HepG2 (cell line): Measurements from ENCODE around the gene MRPL20. TPM values are rescaled to one million over a fixed set of nuclear protein-coding genes. Genes with fewer than 3 reads are reported as not detected.

ENCODE experiments used
- BATF2 ChIP-seq: sonication (generic); formaldehyde crosslinking; IDR thresholded peaks from 2 replicates; pipeline ENCODE4 v1.8.0; 2022; ENCODE audit warnings: mild to moderate bottlenecking, missing genetic modification reagents, moderate library complexity
- CREBL2 ChIP-seq: sonication (generic); formaldehyde crosslinking; IDR thresholded peaks from 2 replicates; pipeline ENCODE4 v1.8.1; 2023; ENCODE audit warnings: missing genetic modification reagents, mild to moderate bottlenecking, borderline replicate concordance
- IRF9 ChIP-seq: sonication (generic); formaldehyde crosslinking; IDR thresholded peaks from 2 replicates; pipeline ENCODE4 v1.8.0; 2022; ENCODE audit warnings: missing genetic modification reagents, mild to moderate bottlenecking, borderline replicate concordance
- KDM2A ChIP-seq: sonication (generic); formaldehyde crosslinking; IDR thresholded peaks from 2 replicates; pipeline ENCODE4 v1.4.0; 2020; ENCODE audit warnings: low read depth, missing genetic modification reagents, borderline replicate concordance
- KDM6A ChIP-seq: IDR thresholded peaks from 2 replicates; pipeline ENCODE4 v1.6.1; 2016; ENCODE audit warnings: low read depth
- MED1 ChIP-seq: sonication (generic); formaldehyde crosslinking; IDR thresholded peaks from 2 replicates; pipeline ENCODE4 v1.4.0; 2020; ENCODE audit warnings: missing genetic modification reagents
- MEIS2 ChIP-seq: sonication (generic); formaldehyde crosslinking; IDR thresholded peaks from 2 replicates; pipeline ENCODE4 v1.9.0; 2021; ENCODE audit warnings: mild to moderate bottlenecking, missing genetic modification reagents
- NR2F2 ChIP-seq: IDR thresholded peaks from 2 replicates; pipeline ENCODE4 v1.6.1; 2012; ENCODE audit warnings: low read depth, inconsistent platforms, borderline replicate concordance
- ONECUT2 ChIP-seq: sonication (generic); formaldehyde crosslinking; IDR thresholded peaks from 2 replicates; pipeline ENCODE4 v1.4.0; 2020; ENCODE audit warnings: missing genetic modification reagents
- RAD51 ChIP-seq: fragments of 450-650 bp; IDR thresholded peaks from 2 replicates; pipeline ENCODE4 v1.6.1; 2016; ENCODE audit warnings: borderline replicate concordance
- RBM39 ChIP-seq: fragments of 200-400 bp; formaldehyde crosslinking; IDR thresholded peaks from one replicate; pipeline ENCODE4 v1.6.1; 2018; ENCODE audit warnings: antibody characterized with exemption, mild to moderate bottlenecking, low read depth, low read length; ENCODE audit not compliant: poor library complexity, severe bottlenecking
- SOX5 ChIP-seq: IDR thresholded peaks from 2 replicates; pipeline ENCODE4 v1.6.1; 2016; ENCODE audit warnings: borderline replicate concordance
- TCF7 ChIP-seq: sonication (generic); IDR thresholded peaks from 2 replicates; pipeline ENCODE4 v1.6.1; 2016; ENCODE audit warnings: antibody characterized with exemption, low read depth
- ZBTB14 ChIP-seq: sonication (generic); formaldehyde crosslinking; IDR thresholded peaks from 2 replicates; pipeline ENCODE4 v1.4.0; 2020; ENCODE audit warnings: missing genetic modification reagents
- ZFP41 ChIP-seq: sonication (generic); formaldehyde crosslinking; IDR thresholded peaks from 2 replicates; pipeline ENCODE4 v1.4.0; 2020; ENCODE audit warnings: mild to moderate bottlenecking, missing genetic modification reagents, borderline replicate concordance
- ZGPAT ChIP-seq: IDR thresholded peaks from 2 replicates; pipeline ENCODE4 v1.6.1; 2016; ENCODE audit warnings: mild to moderate bottlenecking
- ZKSCAN1 ChIP-seq: fragments of 150-350 bp; IDR thresholded peaks from 2 replicates; pipeline ENCODE4 v1.6.1; 2014; ENCODE audit warnings: low read length
- ZNF235 ChIP-seq: sonication (generic); formaldehyde crosslinking; IDR thresholded peaks from 2 replicates; pipeline ENCODE4 v1.8.1; 2023; ENCODE audit warnings: mild to moderate bottlenecking, missing genetic modification reagents, borderline replicate concordance
- ZNF543 ChIP-seq: sonication (generic); formaldehyde crosslinking; IDR thresholded peaks from 2 replicates; pipeline ENCODE4 v1.4.0; 2020; ENCODE audit warnings: mild to moderate bottlenecking, missing genetic modification reagents
- ZNF547 ChIP-seq: sonication (generic); formaldehyde crosslinking; IDR thresholded peaks from 2 replicates; pipeline ENCODE4 v1.5.1; 2020; ENCODE audit warnings: mild to moderate bottlenecking, missing genetic modification reagents
- ZNF557 ChIP-seq: sonication (generic); formaldehyde crosslinking; IDR thresholded peaks from 2 replicates; pipeline ENCODE4 v1.4.0; 2020; ENCODE audit warnings: missing genetic modification reagents
- ZNF749 ChIP-seq: sonication (generic); formaldehyde crosslinking; IDR thresholded peaks from 2 replicates; pipeline ENCODE4 v1.8.0; 2022; ENCODE audit warnings: mild to moderate bottlenecking, missing genetic modification reagents, moderate library complexity, borderline replicate concordance
- ZNF768 ChIP-seq: sonication (generic); formaldehyde crosslinking; IDR thresholded peaks from 2 replicates; pipeline ENCODE4 v1.4.0; 2020; ENCODE audit warnings: missing genetic modification reagents
- ZNF775 ChIP-seq: sonication (generic); formaldehyde crosslinking; IDR thresholded peaks from 2 replicates; pipeline ENCODE4 v1.4.0; 2020; ENCODE audit warnings: missing genetic modification reagents, mild to moderate bottlenecking, moderate library complexity, borderline replicate concordance
- polyA plus RNA-seq, 8 experiments: library from polyadenylated mRNA; depleted of rRNA in 3 of 8; stranded (reverse) in 7 of 8; unstranded in 1 of 8; fragments of >200 nt; fragmentation: Illumina TruSeq in 4 of 8; extraction: Trizol in 4 of 8; gene quantifications; 2 replicates each; pipeline versions ENCODE4 v1.2.1 to v1.2.3, GENCODE V29; 2011 to 2016; ENCODE audit warnings: low read depth in 4 of 8, missing spikeins in 1 of 8, mixed read lengths in 1 of 8; ENCODE audit not compliant: insufficient read depth in 1 of 8
- total RNA-seq, 5 experiments: library from RNA; depleted of rRNA; stranded (reverse); fragments of >200 nt; fragmentation: Illumina TruSeq; extraction: Trizol; gene quantifications; 2 replicates each; pipeline ENCODE4 v1.2.3, GENCODE V29; 2016; ENCODE audit warnings: low read depth in 1 of 5

MRPL20 gene
- total and polyA plus RNA-seq, 2 of the 13 experiments (the other 11 are each of a cell fraction or from before 2014, with no cell fraction given), result 59.2 to 127 TPM

GRCh38 chr1:1357871-1358432 lies 49.1 kb downstream of the MRPL20 start (continued):
- TF ChIP-seq ZNF557 (CRISPR knock-in tag), result no peak
- TF ChIP-seq KDM6A, result no peak
- TF ChIP-seq MEIS2 (CRISPR knock-in tag), result peak; percentile 30; the same call in 1 of the 2 replicates
- TF ChIP-seq BATF2, result no peak
- TF ChIP-seq KDM2A (CRISPR knock-in tag), result peak; percentile 5; the same call in 1 of the 2 replicates
- TF ChIP-seq ZNF543, result 0 out of 2 replicates have a peak, but pooled peaks have one; percentile 37
- peak; percentile 26 for TF ChIP-seq RBM39
- TF ChIP-seq ZNF775 (CRISPR knock-in tag), result no peak
- no peak for TF ChIP-seq ZNF235 (CRISPR knock-in tag)
- TF ChIP-seq ZNF749 (CRISPR knock-in tag), result no peak
- no peak for TF ChIP-seq ONECUT2 (CRISPR knock-in tag)
- TF ChIP-seq ZGPAT, result no peak
- TF ChIP-seq SOX5, result no peak
- no peak for TF ChIP-seq CREBL2 (CRISPR knock-in tag)
- 0 out of 2 replicates have a peak, but pooled peaks have one; percentile 14 for TF ChIP-seq MED1 (CRISPR knock-in tag)
- TF ChIP-seq ZNF547, result no peak
- no peak for TF ChIP-seq NR2F2
- no peak for TF ChIP-seq ZKSCAN1
- TF ChIP-seq IRF9 (CRISPR knock-in tag), result no peak
- TF ChIP-seq ZFP41 (CRISPR knock-in tag), result no peak; the same call in 1 of the 2 replicates
- no peak for TF ChIP-seq RAD51
- TF ChIP-seq ZNF768, result no peak
- TF ChIP-seq ZBTB14 (CRISPR knock-in tag), result no peak
- no peak for TF ChIP-seq TCF7
